ENCODE measurements around the gene MBNL1. TPM values are rescaled to one million over a fixed set of nuclear protein-coding genes. Genes with fewer than 3 reads are reported as not detected.

The MBNL1 gene
- total RNA-seq, 1 donor from 2014 or later = 79.5 TPM

GRCh38 chr3:152508705-152509104, 240.0 kb downstream of the MBNL1 start:
- peak; percentile 17 for TF ChIP-seq CTCF (IDR thresholded peaks at IDR 0.05; ENCODE audit: insufficient read depth, low read length, severe bottlenecking)
- no peaks in the 10 kb centered on the region for H3K27me3 ChIP-seq (ENCODE audit: control insufficient read depth, insufficient read depth, low read length)
- no peak overlapping the region for H3K4me3 ChIP-seq (ENCODE audit: low read depth, low read length)
- no peaks in the 10 kb centered on the region for H3K36me3 ChIP-seq (ENCODE audit: control insufficient read depth, insufficient read depth, low read length)
- DNase-seq (ENCODE audit: low read depth) = peak; percentile 40
- FAIRE-seq = no peak

GRCh38 chr3:152511904-152512303, 243.2 kb downstream of the MBNL1 start:
- Histone ChIP-seq H3K27me3 (ENCODE audit: control insufficient read depth, insufficient read depth, low read length) (no peaks in the 10 kb centered on the region), H3K4me3 (ENCODE audit: low read depth, low read length) (no peak overlapping the region), H3K36me3 (ENCODE audit: control insufficient read depth, insufficient read depth, low read length) (no peaks in the 10 kb centered on the region)
- TF ChIP-seq CTCF (IDR thresholded peaks at IDR 0.05; ENCODE audit: insufficient read depth, low read length, severe bottlenecking) = no peak
- FAIRE-seq = no peak
- DNase-seq (ENCODE audit: low read depth) = no peak

- H3K27me3 ChIP-seq (ENCODE audit: control insufficient read depth, insufficient read depth, low read length) = no peaks in the 10 kb centered on the region
- no peak for DNase-seq (ENCODE audit: low read depth)
- no peak overlapping the region for H3K4me3 ChIP-seq (ENCODE audit: low read depth, low read length)
- no peak for FAIRE-seq
- H3K36me3 ChIP-seq (ENCODE audit: control insufficient read depth, insufficient read depth, low read length) = no peaks in the 10 kb centered on the region
- TF ChIP-seq CTCF (IDR thresholded peaks at IDR 0.05; ENCODE audit: insufficient read depth, low read length, severe bottlenecking) = no peak
Measured at GRCh38 chr3:152513301-152513960, 244.7 kb downstream of the MBNL1 start.
